Measurements from ENCODE around the gene BRAF. TPM values are rescaled to one million over a fixed set of nuclear protein-coding genes. Genes with fewer than 3 reads are reported as not detected.
"Not testable (repeated sequence)": the region's sequence is repeated elsewhere in the genome, so short reads cannot be mapped to it uniquely, and the experiment has no call there.

BRAF gene
- total and polyA plus RNA-seq, 2 donors, result 11.0 to 17.3 TPM

- Histone ChIP-seq H3K27ac (ENCODE audit: low read depth in 1 of 2, low read length in 1 of 2) (no peak overlapping the region), H3K4me1 (ENCODE audit: control insufficient read depth in 2 of 2, insufficient read depth in 2 of 2, low read length in 2 of 2) (no peaks in the 10 kb centered on the region), H3K9me3 (ENCODE audit: control insufficient read depth in 2 of 2, insufficient read depth in 1 of 2, low read length in 1 of 2) (no peaks in the 10 kb centered on the region), H3K36me3 (ENCODE audit: control insufficient read depth in 2 of 2, insufficient read depth in 2 of 2, low read length in 1 of 2) (peaks cover 3 to 16% of the 10 kb centered on the region in 2 donors), H3K27me3 (ENCODE audit: control insufficient read depth in 2 of 2, insufficient read depth in 1 of 2, low read length in 1 of 2) (no peaks in the 10 kb centered on the region), H3K4me3 (ENCODE audit: low read length in 2 of 2) (no peak overlapping the region)
- DNase-seq (ENCODE audit: low read depth in 6 of 9, low spot score in 9 of 9), result no peak
- WGBS, result 98% methylated on average over 2 of the region's 2 CpGs
Observed at GRCh38 chr7:140746751-140747150, 178.0 kb downstream of the BRAF start.

DNA sequence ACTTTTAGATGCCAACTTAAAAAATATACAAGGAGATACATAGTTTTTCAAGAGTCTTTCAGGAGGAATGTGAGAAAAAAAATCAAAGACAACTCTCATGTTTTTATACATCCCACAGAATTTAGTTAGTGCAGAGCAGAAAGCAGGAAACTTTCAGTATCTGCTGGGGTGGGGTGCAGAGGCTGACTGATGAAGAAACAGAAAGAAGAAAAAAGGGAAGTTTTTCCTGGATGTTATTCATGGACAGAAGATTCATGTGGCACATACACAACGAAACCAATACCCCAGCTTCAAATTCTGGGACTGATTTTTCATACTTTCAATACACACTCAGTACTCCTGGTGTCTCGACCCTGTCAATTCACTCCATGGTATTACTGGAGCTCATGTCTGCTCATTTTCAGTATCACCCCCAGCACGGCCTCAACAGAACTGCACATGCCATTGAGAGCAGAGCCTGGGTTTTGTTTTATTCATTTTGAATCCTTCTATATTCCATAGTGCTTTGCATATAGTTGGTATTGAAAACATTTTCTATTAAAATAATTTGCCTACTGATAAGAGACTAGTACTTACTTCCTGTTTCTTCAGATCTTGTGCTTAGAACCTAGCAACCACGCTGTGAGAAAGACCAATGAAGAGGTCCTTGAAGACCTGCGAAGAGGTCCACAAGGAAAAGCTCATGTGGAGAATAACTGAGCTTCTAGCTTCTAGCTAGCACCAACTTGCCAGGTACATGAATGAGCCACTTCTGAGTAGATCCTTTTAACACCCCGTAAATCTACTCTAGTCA lies 179.3 kb downstream of the BRAF start:
- WGBS, result 90% methylated on average over 6 of the region's 6 CpGs
- H3K4me3 ChIP-seq (ENCODE audit: low read length in 2 of 2), result no peak overlapping the region
- H3K27ac ChIP-seq (ENCODE audit: low read depth in 1 of 2, low read length in 1 of 2), result no peak overlapping the region
- H3K4me1 ChIP-seq (ENCODE audit: control insufficient read depth in 2 of 2, insufficient read depth in 2 of 2, low read length in 2 of 2), result no peaks in the 10 kb centered on the region
- peaks cover 3 to 16% of the 10 kb centered on the region in 2 donors for H3K36me3 ChIP-seq (ENCODE audit: control insufficient read depth in 2 of 2, insufficient read depth in 2 of 2, low read length in 1 of 2)
- no peaks in the 10 kb centered on the region for H3K9me3 ChIP-seq (ENCODE audit: control insufficient read depth in 2 of 2, insufficient read depth in 1 of 2, low read length in 1 of 2)
- no peaks in the 10 kb centered on the region for H3K27me3 ChIP-seq (ENCODE audit: control insufficient read depth in 2 of 2, insufficient read depth in 1 of 2, low read length in 1 of 2)
- no peak for DNase-seq (ENCODE audit: low read depth in 6 of 9, low spot score in 9 of 9)

GRCh38 chr7:140744005-140744404 lies 180.7 kb downstream of the BRAF start:
- no peaks in the 10 kb centered on the region for H3K9me3 ChIP-seq (ENCODE audit: control insufficient read depth in 2 of 2, insufficient read depth in 1 of 2, low read length in 1 of 2)
- over 99% methylated on average over 2 of the region's 2 CpGs for WGBS
- H3K36me3 ChIP-seq (ENCODE audit: control insufficient read depth in 2 of 2, insufficient read depth in 2 of 2, low read length in 1 of 2), result peaks cover 6 to 25% of the 10 kb centered on the region in 2 donors
- no peaks in the 10 kb centered on the region for H3K27me3 ChIP-seq (ENCODE audit: control insufficient read depth in 2 of 2, insufficient read depth in 1 of 2, low read length in 1 of 2)
- no peak overlapping the region for H3K27ac ChIP-seq (ENCODE audit: low read depth in 1 of 2, low read length in 1 of 2)
- no peak overlapping the region for H3K4me3 ChIP-seq (ENCODE audit: low read length in 2 of 2)
- no peak for DNase-seq (ENCODE audit: low read depth in 6 of 9, low spot score in 9 of 9)
- H3K4me1 ChIP-seq (ENCODE audit: control insufficient read depth in 2 of 2, insufficient read depth in 2 of 2, low read length in 2 of 2), result no peaks in the 10 kb centered on the region

DNA sequence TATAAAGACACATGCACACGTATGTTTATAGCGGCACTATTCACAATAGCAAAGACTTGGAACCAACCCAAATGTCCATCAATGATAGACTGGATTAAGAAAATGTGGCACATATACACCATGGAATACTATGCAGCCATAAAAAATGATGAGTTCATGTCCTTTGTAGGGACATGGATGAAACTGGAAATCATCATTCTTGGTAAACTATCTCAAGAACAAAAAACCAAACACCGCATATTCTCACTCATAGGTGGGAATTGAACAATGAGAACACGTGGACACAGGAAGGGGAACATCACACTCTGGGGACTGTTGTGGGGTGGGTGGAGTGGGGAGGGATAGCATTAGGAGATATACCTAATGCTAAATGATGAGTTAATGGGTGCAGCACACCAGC lies 181.5 kb downstream of the BRAF start:
- H3K27me3 ChIP-seq (ENCODE audit: control insufficient read depth in 2 of 2, insufficient read depth in 1 of 2, low read length in 1 of 2); H3K4me3 ChIP-seq (ENCODE audit: low read length in 2 of 2); H3K9me3 ChIP-seq (ENCODE audit: control insufficient read depth in 2 of 2, insufficient read depth in 1 of 2, low read length in 1 of 2); H3K27ac ChIP-seq (ENCODE audit: low read depth in 1 of 2, low read length in 1 of 2); DNase-seq (ENCODE audit: low read depth in 6 of 9, low spot score in 9 of 9); H3K4me1 ChIP-seq (ENCODE audit: control insufficient read depth in 2 of 2, insufficient read depth in 2 of 2, low read length in 2 of 2): not testable (repeated sequence)
- peaks cover 6 to 28% of the 10 kb centered on the region in 2 donors for H3K36me3 ChIP-seq (ENCODE audit: control insufficient read depth in 2 of 2, insufficient read depth in 2 of 2, low read length in 1 of 2)
- WGBS, result 95% methylated on average over 2 of the region's 4 CpGs

- Histone ChIP-seq H3K27ac (ENCODE audit: low read depth in 1 of 2, low read length in 1 of 2) (no peak overlapping the region), H3K4me1 (ENCODE audit: control insufficient read depth in 2 of 2, insufficient read depth in 2 of 2, low read length in 2 of 2) (no peaks in the 10 kb centered on the region), H3K36me3 (ENCODE audit: control insufficient read depth in 2 of 2, insufficient read depth in 2 of 2, low read length in 1 of 2) (peaks cover 6 to 25% of the 10 kb centered on the region in 2 donors), H3K4me3 (ENCODE audit: low read length in 2 of 2) (no peak overlapping the region), H3K9me3 (ENCODE audit: control insufficient read depth in 2 of 2, insufficient read depth in 1 of 2, low read length in 1 of 2) (no peaks in the 10 kb centered on the region), H3K27me3 (ENCODE audit: control insufficient read depth in 2 of 2, insufficient read depth in 1 of 2, low read length in 1 of 2) (no peaks in the 10 kb centered on the region)
- no peak for DNase-seq (ENCODE audit: low read depth in 6 of 9, low spot score in 9 of 9)
Observed at GRCh38 chr7:140738280-140738679, 186.4 kb downstream of the BRAF start.

GRCh38 chr7:140734729-140735128 lies 190.0 kb downstream of the BRAF start:
- DNase-seq (ENCODE audit: low read depth in 6 of 9, low spot score in 9 of 9), result no peak
- Histone ChIP-seq H3K4me1 (ENCODE audit: control insufficient read depth in 2 of 2, insufficient read depth in 2 of 2, low read length in 2 of 2) (no peaks in the 10 kb centered on the region), H3K4me3 (ENCODE audit: low read length in 2 of 2) (no peak overlapping the region), H3K27me3 (ENCODE audit: control insufficient read depth in 2 of 2, insufficient read depth in 1 of 2, low read length in 1 of 2) (no peaks in the 10 kb centered on the region), H3K36me3 (ENCODE audit: control insufficient read depth in 2 of 2, insufficient read depth in 2 of 2, low read length in 1 of 2) (peaks cover 6 to 21% of the 10 kb centered on the region in 2 donors), H3K27ac (ENCODE audit: low read depth in 1 of 2, low read length in 1 of 2) (no peak overlapping the region), H3K9me3 (ENCODE audit: control insufficient read depth in 2 of 2, insufficient read depth in 1 of 2, low read length in 1 of 2) (no peaks in the 10 kb centered on the region)
- WGBS, result 98% methylated on average over 2 of the region's 2 CpGs

GRCh38 chr7:140734096-140734495 lies 190.6 kb downstream of the BRAF start:
- H3K9me3 ChIP-seq (ENCODE audit: control insufficient read depth in 2 of 2, insufficient read depth in 1 of 2, low read length in 1 of 2), result no peaks in the 10 kb centered on the region
- no peak for DNase-seq (ENCODE audit: low read depth in 6 of 9, low spot score in 9 of 9)
- H3K27ac ChIP-seq (ENCODE audit: low read depth in 1 of 2, low read length in 1 of 2), result no peak overlapping the region
- no peaks in the 10 kb centered on the region for H3K4me1 ChIP-seq (ENCODE audit: control insufficient read depth in 2 of 2, insufficient read depth in 2 of 2, low read length in 2 of 2)
- peaks cover 3 to 15% of the 10 kb centered on the region in 2 donors for H3K36me3 ChIP-seq (ENCODE audit: control insufficient read depth in 2 of 2, insufficient read depth in 2 of 2, low read length in 1 of 2)
- no peak overlapping the region for H3K4me3 ChIP-seq (ENCODE audit: low read length in 2 of 2)
- WGBS, result 97% methylated on average over 2 of the region's 2 CpGs
- no peaks in the 10 kb centered on the region for H3K27me3 ChIP-seq (ENCODE audit: control insufficient read depth in 2 of 2, insufficient read depth in 1 of 2, low read length in 1 of 2)

DNA sequence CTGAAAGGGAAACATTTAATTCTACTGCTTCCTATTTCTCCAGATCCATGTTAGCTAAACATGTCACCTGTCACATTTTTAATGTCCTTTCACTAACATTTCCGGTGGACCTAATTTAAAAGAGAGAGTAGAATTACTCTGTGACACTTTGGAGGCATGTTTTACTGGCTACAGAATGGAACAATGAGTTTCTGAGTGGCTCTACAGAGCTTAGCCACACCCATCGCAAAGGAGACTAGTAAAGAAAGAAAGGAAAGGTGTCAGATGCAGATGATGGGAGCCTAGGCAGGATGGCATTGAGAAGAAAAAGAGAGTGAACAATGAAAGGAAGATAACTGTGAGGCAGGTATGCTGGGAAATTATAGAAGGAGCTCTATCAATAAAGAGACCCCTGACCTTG lies 192.3 kb downstream of the BRAF start:
- WGBS, result 96% methylated on average over 2 of the region's 2 CpGs
- Histone ChIP-seq H3K27me3 (ENCODE audit: control insufficient read depth in 2 of 2, insufficient read depth in 1 of 2, low read length in 1 of 2) (no peaks in the 10 kb centered on the region), H3K27ac (ENCODE audit: low read depth in 1 of 2, low read length in 1 of 2) (no peak overlapping the region), H3K4me3 (ENCODE audit: low read length in 2 of 2) (no peak overlapping the region), H3K9me3 (ENCODE audit: control insufficient read depth in 2 of 2, insufficient read depth in 1 of 2, low read length in 1 of 2) (no peaks in the 10 kb centered on the region), H3K36me3 (ENCODE audit: control insufficient read depth in 2 of 2, insufficient read depth in 2 of 2, low read length in 1 of 2) (peaks cover 2 to 3% of the 10 kb centered on the region in 2 donors), H3K4me1 (ENCODE audit: control insufficient read depth in 2 of 2, insufficient read depth in 2 of 2, low read length in 2 of 2) (no peaks in the 10 kb centered on the region)
- DNase-seq (ENCODE audit: low read depth in 6 of 9, low spot score in 9 of 9), result no peak

DNA sequence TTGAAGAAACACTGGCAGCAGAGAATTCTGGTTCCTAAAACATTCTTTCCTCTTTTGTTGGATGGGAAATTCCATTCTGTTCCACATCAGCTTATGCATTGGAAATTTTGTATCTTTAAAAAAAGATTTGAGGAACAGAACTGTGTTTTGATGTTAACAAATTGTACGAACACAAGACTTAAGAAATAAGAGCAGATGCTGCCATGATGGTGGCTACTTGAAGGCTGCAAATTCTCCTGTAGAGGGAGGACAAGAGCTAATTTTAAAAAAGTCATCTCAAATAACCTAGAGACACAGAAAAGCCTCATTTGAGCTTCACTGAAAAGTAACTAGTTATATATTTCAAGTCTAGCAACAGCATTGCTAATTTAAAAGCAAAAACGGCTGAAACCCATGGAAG lies 198.4 kb downstream of the BRAF start:
- 90% methylated on average over 2 of the region's 2 CpGs for WGBS
- peaks cover 0 to 7% of the 10 kb centered on the region in 2 donors for H3K36me3 ChIP-seq (ENCODE audit: control insufficient read depth in 2 of 2, insufficient read depth in 2 of 2, low read length in 1 of 2)
- H3K27me3 ChIP-seq (ENCODE audit: control insufficient read depth in 2 of 2, insufficient read depth in 1 of 2, low read length in 1 of 2), result no peaks in the 10 kb centered on the region
- peak in 1 of 9 donors; percentile 31 for DNase-seq (ENCODE audit: low read depth in 6 of 9, low spot score in 9 of 9)
- H3K4me1 ChIP-seq (ENCODE audit: control insufficient read depth in 2 of 2, insufficient read depth in 2 of 2, low read length in 2 of 2), result no peaks in the 10 kb centered on the region
- H3K4me3 ChIP-seq (ENCODE audit: low read length in 2 of 2), result no peak overlapping the region
- H3K27ac ChIP-seq (ENCODE audit: low read depth in 1 of 2, low read length in 1 of 2), result no peak overlapping the region
- H3K9me3 ChIP-seq (ENCODE audit: control insufficient read depth in 2 of 2, insufficient read depth in 1 of 2, low read length in 1 of 2), result no peaks in the 10 kb centered on the region
